Activated CD8-positive, alpha-beta memory T cell treated with anti-CD3 and anti-CD28 coated beads, Interleukin-2, amount 10 ng/mL, durations not matched to agents 7 days and 5 days (primary cell): ENCODE measurements around the gene MAST3. TPM values are rescaled to one million over a fixed set of nuclear protein-coding genes. Genes with fewer than 3 reads are reported as not detected.

Experiments
- ATAC-seq: fragments of 150-1000 bp; cut with Tn5 transposase; one replicate; pipeline ENCODE4 v1.10.0; 2021; ENCODE audit warnings: moderate library complexity
- CTCF ChIA-PET: fragments of 350-600 bp; sonication (Branson Sonifier 250); formaldehyde crosslinking; loops from one replicate; lab custom pipeline; 2021; ENCODE audit warnings: antibody characterized with exemption; lab: Charles Lee
- DNase-seq: peaks from one replicate; pipeline ENCODE4 v3.0.0-alpha.2; 2020
- H3K27ac Mint-ChIP-seq: one replicate; pipeline ENCODE4 v1.8.0; 2021; ENCODE audit warnings: mild to moderate bottlenecking, mixed read lengths
- H3K27me3 Mint-ChIP-seq: one replicate; pipeline ENCODE4 v1.8.0; 2021; ENCODE audit warnings: mixed read lengths
- H3K36me3 Mint-ChIP-seq: one replicate; pipeline ENCODE4 v1.8.0; 2021; ENCODE audit warnings: mild to moderate bottlenecking, mixed read lengths
- H3K4me1 Mint-ChIP-seq: one replicate; pipeline ENCODE4 v1.8.0; 2021; ENCODE audit warnings: mixed read lengths
- H3K4me3 Mint-ChIP-seq: one replicate; pipeline ENCODE4 v1.8.0; 2021; ENCODE audit warnings: mild to moderate bottlenecking, moderate library complexity, mixed read lengths
- H3K9me3 Mint-ChIP-seq: one replicate; pipeline ENCODE4 v1.8.0; 2022; ENCODE audit warnings: low read depth, mixed read lengths
- total RNA-seq, 2 experiments: library from RNA; stranded (reverse); gene quantifications; one replicate each; pipeline ENCODE4 v1.2.3, GENCODE V29; 2021

The MAST3 gene
- total RNA-seq, 2 experiments from 2014 or later, result 25.7 to 34.1 TPM

DNA sequence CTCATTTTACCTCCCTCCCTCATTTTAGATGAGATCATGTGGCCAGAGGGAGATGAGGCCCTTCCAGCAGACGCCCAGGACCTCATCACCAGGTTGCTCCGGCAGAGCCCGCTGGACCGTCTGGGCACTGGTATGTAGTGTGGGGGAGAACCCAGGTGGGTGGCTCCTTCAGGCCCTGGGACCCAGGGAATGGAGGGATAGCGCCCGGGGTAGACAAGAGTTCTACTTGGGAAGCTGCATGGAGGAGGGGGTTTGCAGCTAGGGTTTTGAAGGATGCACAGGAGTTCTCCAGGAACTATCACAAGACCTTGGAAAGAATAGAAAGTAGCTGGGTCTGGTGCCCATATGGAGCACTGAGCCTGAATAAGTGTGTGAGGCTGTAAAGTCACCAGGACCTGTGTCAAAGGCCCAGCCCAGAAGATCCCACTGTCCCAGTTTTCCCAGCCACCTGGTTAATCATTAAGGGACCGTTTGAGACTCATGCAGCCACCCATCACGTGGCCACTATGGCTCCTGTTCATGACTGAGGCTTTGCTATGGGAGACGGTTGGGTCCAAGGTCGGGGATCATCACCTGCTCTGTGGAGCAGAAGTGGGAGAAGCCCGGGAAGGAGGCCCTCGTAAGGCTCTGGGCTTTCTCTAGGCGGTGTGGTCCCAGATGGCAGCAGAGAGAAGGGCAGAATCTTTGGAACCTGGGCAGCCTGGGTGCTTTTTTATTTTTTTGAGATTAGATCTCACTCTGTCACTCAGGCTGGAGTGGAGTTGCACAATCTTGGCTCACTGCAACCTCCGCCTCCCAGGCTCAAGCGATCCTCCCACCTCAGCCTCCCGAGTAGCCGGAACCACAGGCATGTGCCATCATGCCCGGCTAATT, 38.4 kb downstream of the MAST3 start:
- Mint-ChIP-seq H3K4me3 (no peak overlapping the region), H3K4me1 (no peaks in the 10 kb centered on the region), H3K27ac (no peak overlapping the region), H3K27me3 (no peaks in the 10 kb centered on the region), H3K36me3 (peaks cover 34% of the 10 kb centered on the region), H3K9me3 (no peaks in the 10 kb centered on the region)
- ATAC-seq (no peak), DNase-seq (no peak)
- CTCF ChIA-PET, result no interaction called here

DNA sequence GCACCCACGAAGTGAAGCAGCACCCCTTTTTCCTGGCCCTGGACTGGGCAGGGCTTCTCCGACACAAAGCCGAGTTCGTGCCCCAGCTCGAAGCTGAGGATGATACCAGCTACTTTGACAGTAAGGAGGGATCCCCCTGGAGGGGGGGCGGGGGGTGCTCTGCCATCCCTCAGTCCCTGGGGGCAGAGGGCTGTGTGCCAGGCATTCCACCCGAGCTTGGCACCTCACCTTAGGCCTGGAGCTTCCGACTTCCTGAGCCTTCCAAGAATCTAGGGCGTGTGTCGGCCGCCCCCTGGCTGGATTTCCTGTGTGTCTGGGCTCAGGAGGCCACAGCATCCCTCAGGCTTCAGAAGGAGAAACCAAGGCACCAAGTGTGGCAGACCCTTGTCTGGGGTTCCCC, 39.7 kb downstream of the MAST3 start:
- DNase-seq (no peak), ATAC-seq (no peak)
- CTCF ChIA-PET, result interaction anchor here (0.7 to 2.0 kb wide), 2 partner anchors 9 to 24 kb away, joined by 3 to 5 read pairs; no protein-coding TSS in a partner anchor
- Mint-ChIP-seq H3K4me1 (no peaks in the 10 kb centered on the region), H3K9me3 (no peaks in the 10 kb centered on the region), H3K4me3 (no peak overlapping the region), H3K36me3 (peaks cover 34% of the 10 kb centered on the region), H3K27me3 (no peaks in the 10 kb centered on the region), H3K27ac (no peak overlapping the region)

DNA sequence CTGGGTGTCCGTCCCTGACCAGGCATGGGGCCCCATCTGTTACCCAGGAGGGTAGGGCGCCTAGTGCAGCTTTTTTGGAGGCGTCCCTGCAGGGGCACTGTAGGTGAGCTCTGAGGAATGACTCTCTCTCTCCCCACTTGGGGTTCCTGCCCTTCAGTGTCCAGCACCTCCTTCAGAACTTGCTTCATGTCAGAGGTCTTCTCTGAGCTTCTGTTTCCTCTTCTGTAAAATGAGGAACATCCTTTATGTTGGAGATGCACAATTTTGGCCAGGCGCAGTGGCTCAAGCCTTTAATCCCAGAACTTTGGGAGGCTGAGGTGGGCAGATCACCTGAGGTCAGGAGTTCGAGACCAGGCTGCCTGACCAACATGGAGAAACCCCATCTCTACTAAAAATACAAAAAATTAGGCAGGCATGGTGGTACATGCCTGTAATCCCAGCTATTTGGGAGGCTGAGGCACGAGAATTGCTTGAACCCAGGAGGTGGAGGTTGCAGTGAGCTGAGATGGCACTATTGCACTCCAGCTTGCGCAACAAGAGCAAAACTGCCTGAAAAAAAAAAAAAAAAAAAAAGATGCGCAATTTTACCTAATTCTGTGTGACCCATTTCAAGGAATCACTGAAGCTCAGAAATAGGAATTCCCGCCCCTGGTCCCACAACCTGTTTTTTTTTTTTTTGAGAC, 40.2 kb downstream of the MAST3 start:
- Mint-ChIP-seq H3K4me1 (no peaks in the 10 kb centered on the region), H3K27me3 (no peaks in the 10 kb centered on the region), H3K27ac (peak overlapping the region; percentile 36), H3K9me3 (no peaks in the 10 kb centered on the region), H3K4me3 (no peak overlapping the region), H3K36me3 (peaks cover 33% of the 10 kb centered on the region)
- ATAC-seq, result no peak
- DNase-seq, result no peak
- CTCF ChIA-PET, result interaction anchor here (1.2 to 2.0 kb wide), 3 partner anchors 9 to 114 kb away, joined by 4 to 5 read pairs (median 5); no protein-coding TSS in a partner anchor

DNA sequence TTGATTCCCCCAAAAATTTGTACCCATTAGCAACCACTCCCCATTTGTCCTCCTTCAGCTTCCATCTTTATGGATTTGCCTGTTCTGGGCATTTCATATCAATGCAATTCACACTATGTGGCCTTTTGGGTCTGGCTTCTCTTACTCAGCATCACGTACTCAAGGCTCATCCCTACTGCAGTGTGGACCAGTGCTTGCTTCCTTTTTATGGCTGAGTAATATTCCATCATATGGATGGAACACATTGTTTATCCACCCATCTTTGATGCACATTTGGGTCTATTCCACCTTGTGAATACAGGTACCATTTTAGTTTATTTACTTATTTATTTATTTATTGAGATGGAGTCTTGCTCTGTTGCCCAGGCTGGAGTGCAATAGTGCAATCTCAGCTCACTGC, 42.9 kb downstream of the MAST3 start:
- H3K36me3 Mint-ChIP-seq, result peaks cover 35% of the 10 kb centered on the region
- no peak overlapping the region for H3K4me3 Mint-ChIP-seq
- DNase-seq (no peak), ATAC-seq (no peak)
- H3K9me3 Mint-ChIP-seq, result no peaks in the 10 kb centered on the region
- H3K27ac Mint-ChIP-seq, result no peak overlapping the region
- CTCF ChIA-PET, result interaction anchor here (0.6 to 3.1 kb wide), 4 partner anchors 11 to 21 kb away, joined by 3 to 12 read pairs (median 6); partner anchors contain the start of gene PIK3R2
- H3K4me1 Mint-ChIP-seq, result no peaks in the 10 kb centered on the region
- no peaks in the 10 kb centered on the region for H3K27me3 Mint-ChIP-seq

DNA sequence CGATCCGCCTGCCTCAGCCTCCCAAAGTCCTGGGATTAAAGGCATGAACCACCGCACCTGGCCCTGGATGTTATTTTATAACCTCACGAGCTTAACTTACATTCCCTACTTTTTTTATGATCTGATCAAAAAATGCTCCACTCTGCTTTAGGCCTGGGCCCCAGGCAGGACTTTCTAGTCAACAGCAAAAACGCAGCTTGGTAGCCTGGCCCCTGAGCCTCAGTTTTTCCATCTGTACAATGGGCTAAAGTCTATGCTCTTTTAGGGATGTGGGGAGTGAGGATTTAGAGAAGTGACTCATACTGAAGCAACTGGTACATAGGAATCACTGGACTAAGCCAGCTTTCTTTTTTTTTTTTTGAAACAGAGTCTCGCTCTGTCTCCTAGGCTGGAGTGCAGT, 43.5 kb downstream of the MAST3 start:
- no peaks in the 10 kb centered on the region for H3K27me3 Mint-ChIP-seq
- H3K9me3 Mint-ChIP-seq, result no peaks in the 10 kb centered on the region
- CTCF ChIA-PET, result interaction anchor here (1.0 to 3.1 kb wide), 4 partner anchors 11 to 28 kb away, joined by 3 to 12 read pairs (median 8); partner anchors contain the start of gene PIK3R2
- H3K4me3 Mint-ChIP-seq, result no peak overlapping the region
- DNase-seq, result no peak
- peaks cover 38% of the 10 kb centered on the region for H3K36me3 Mint-ChIP-seq
- no peaks in the 10 kb centered on the region for H3K4me1 Mint-ChIP-seq
- ATAC-seq, result no peak
- H3K27ac Mint-ChIP-seq, result no peak overlapping the region

DNA sequence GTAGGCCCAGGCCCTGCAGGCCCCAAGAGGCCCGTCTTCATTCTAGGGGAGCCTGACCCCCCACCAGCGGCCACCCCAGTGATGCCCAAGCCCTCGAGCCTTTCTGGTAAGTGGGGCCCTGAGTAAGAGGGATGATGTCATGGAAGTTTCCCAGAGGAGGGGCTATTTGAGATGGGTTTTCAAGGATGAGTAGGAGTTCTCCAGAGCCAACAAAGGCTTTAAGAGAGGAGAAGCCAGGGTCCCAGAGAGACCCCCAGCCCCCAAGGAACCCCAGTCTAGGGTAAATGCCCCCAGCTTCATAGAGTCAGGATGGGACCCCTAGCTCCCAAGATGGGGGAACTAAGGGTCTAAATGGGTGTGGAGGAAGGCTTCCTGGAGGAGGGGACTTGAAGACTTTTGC, 46.3 kb downstream of the MAST3 start:
- Mint-ChIP-seq H3K27ac (no peak overlapping the region), H3K4me3 (no peak overlapping the region), H3K27me3 (no peaks in the 10 kb centered on the region), H3K36me3 (peaks cover 46% of the 10 kb centered on the region), H3K9me3 (no peaks in the 10 kb centered on the region), H3K4me1 (peaks cover 7% of the 10 kb centered on the region)
- CTCF ChIA-PET, result interaction anchor here (1.6 kb wide), 1 partner anchor 108 kb away, joined by 4 read pairs; no protein-coding TSS in a partner anchor
- DNase-seq (no peak), ATAC-seq (no peak)

DNA sequence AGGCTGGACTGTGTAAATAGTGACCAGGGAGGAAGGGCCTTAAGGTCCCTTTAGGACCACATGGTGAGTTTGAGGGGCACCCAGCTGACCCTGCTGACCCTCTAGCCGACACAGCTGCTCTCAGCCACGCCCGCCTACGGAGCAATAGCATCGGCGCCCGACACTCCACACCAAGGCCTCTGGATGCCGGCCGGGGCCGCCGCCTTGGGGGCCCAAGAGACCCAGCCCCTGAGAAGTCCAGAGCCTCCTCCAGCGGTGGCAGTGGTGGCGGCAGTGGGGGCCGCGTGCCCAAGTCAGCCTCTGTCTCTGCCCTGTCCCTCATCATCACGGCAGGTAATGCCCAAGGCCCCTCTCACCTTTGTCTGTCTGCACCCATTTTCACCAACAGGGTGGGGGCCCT, 46.8 kb downstream of the MAST3 start:
- H3K27ac Mint-ChIP-seq, result no peak overlapping the region
- H3K27me3 Mint-ChIP-seq, result no peaks in the 10 kb centered on the region
- CTCF ChIA-PET, result no interaction called here
- H3K9me3 Mint-ChIP-seq, result no peaks in the 10 kb centered on the region
- no peak for ATAC-seq
- H3K36me3 Mint-ChIP-seq, result peaks cover 45% of the 10 kb centered on the region
- DNase-seq, result no peak
- H3K4me1 Mint-ChIP-seq, result peaks cover 9% of the 10 kb centered on the region
- H3K4me3 Mint-ChIP-seq, result no peak overlapping the region

DNA sequence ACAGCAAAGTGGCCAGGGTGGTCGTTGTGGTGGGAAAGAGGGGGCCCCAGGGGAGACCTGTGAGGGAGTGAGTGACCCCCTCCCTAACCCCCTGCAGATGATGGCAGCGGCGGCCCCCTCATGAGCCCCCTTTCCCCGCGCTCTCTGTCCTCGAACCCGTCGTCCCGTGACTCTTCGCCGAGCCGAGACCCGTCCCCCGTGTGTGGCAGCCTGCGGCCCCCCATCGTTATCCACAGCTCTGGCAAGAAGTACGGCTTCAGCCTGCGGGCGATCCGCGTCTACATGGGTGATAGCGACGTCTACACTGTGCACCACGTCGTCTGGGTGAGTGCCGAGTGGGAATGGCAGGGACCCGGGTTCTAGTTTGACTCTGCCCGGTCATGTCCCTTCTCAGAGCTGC, 47.3 kb downstream of the MAST3 start:
- DNase-seq (no peak), ATAC-seq (no peak)
- H3K4me3 Mint-ChIP-seq, result no peak overlapping the region
- no peaks in the 10 kb centered on the region for H3K9me3 Mint-ChIP-seq
- H3K27me3 Mint-ChIP-seq, result no peaks in the 10 kb centered on the region
- peaks cover 47% of the 10 kb centered on the region for H3K36me3 Mint-ChIP-seq
- H3K4me1 Mint-ChIP-seq, result peaks cover 12% of the 10 kb centered on the region
- no peak overlapping the region for H3K27ac Mint-ChIP-seq
- CTCF ChIA-PET, result interaction anchor here (0.6 to 2.1 kb wide), 2 partner anchors 31 to 694 kb away, joined by 3 to 5 read pairs; no protein-coding TSS in a partner anchor

DNA sequence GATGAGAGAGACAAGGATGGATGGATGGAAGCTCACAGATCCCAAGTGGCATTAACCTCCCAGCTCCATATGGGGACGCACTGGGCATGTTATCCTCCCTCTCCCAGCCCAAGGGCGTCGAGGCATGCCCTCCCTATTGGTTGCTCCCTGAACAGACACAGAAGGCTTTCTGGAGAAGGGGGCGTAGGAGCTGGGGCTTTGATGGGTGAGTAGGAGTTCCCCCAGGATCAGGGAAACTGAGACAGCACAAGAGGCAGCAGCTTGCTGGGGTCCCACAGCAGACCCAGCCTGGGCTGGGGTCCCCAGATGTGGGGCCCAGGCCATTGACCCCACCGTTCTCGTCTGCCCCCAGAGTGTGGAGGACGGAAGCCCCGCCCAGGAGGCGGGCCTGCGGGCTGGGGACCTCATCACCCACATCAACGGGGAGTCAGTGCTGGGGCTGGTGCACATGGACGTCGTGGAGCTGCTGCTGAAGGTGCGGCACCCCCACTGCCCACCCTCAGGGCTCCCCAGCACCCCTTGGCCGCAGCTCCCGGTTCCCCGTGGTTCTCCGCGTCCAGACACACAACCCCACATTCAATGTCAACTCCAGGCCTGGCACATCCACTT, 47.9 kb downstream of the MAST3 start:
- Mint-ChIP-seq H3K9me3 (no peaks in the 10 kb centered on the region), H3K27ac (no peak overlapping the region), H3K4me1 (peaks cover 12% of the 10 kb centered on the region), H3K27me3 (no peaks in the 10 kb centered on the region), H3K4me3 (no peak overlapping the region), H3K36me3 (peaks cover 46% of the 10 kb centered on the region)
- ATAC-seq (no peak), DNase-seq (no peak)
- CTCF ChIA-PET, result interaction anchor here (0.6 to 2.1 kb wide), 3 partner anchors 16 to 695 kb away, joined by 3 to 5 read pairs (median 3); no protein-coding TSS in a partner anchor

DNA sequence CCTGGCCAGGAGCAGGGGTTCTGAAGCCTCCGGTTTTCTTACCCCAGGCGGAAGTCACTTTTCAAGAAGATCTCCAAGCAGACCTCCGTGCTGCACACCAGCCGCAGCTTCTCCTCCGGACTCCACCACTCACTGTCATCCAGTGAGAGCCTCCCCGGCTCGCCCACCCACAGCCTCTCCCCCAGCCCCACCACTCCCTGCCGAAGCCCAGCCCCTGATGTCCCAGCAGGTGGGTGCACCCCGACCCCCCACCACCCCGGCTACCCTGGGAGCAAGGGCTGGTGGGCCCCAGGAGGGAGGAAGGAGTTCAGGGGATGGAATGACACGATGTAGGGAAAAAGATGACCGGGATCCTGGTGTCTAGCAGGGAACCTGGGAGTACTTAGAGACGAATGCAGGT, 49.8 kb downstream of the MAST3 start:
- DNase-seq (no peak), ATAC-seq (no peak)
- Mint-ChIP-seq H3K4me1 (peaks cover 24% of the 10 kb centered on the region), H3K4me3 (no peak overlapping the region), H3K9me3 (no peaks in the 10 kb centered on the region), H3K36me3 (peaks cover 39% of the 10 kb centered on the region), H3K27me3 (no peaks in the 10 kb centered on the region), H3K27ac (no peak overlapping the region)
- CTCF ChIA-PET, result no interaction called here

DNA sequence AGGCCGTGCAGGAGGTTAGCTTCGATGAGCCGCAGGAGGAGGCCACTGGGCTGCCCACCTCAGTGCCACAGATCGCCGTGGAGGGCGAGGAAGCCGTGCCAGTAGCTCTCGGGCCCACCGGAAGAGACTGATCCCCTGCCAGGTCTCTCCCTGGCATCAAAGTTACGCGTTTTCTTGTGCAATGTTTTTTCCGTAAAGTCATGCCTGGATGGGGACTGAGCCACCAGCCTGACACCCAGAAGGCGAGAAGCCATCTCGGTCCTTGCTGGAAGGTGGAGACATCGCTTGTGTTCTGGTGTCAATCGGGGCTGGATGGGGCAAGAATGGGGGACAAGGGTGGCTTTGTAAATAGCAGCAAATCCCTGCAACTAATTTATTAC, 52.0 kb downstream of the MAST3 start:
- DNase-seq, result no peak
- Mint-ChIP-seq H3K4me3 (no peak overlapping the region), H3K27me3 (no peaks in the 10 kb centered on the region), H3K9me3 (no peaks in the 10 kb centered on the region), H3K36me3 (peaks cover 31% of the 10 kb centered on the region), H3K4me1 (peaks cover 35% of the 10 kb centered on the region), H3K27ac (no peak overlapping the region)
- ATAC-seq, result no peak
- CTCF ChIA-PET, result interaction anchor here (0.5 to 1.4 kb wide), 4 partner anchors 11 to 154 kb away, joined by 3 to 5 read pairs (median 4); no protein-coding TSS in a partner anchor

DNA sequence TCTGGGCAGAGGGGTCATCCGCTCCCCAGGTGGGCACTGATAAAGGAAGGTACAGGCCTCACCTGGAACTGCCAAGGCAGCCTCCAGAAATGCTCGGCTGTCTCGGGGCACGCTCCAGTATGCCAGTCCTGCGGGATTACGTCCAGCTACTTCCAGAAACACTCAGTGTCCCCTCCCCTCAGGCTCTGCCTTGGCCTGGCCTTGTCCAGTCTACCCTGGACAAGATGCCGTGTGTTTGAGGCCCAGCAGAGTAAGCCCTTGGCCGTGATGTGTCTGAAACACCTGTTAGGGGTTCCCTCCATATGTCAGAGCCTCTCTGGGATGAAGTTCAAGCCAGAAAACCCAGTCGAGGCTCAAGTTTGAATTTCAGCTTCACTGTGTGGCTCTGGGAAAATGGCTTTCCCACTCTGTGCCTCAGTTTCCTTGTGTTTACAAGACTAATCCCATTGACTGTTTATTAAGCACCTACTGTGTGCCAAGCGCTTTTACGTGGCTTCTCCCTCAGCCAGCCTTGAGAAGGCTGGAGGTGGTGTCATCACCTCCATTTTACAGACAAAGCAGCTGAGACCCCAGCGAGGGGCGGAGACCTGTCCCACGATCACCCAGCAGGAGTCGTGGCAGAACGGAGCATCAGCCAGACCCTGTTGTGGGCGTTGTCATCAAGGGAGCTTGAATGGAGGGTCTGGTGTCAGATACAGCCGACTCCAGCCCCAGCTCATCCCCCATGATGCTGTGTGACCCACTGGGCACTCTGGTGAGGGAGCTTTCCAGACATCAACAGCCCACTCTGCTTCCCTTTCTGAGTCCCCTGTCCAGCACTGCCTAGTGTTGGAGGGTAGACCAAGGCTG, 53.4 kb downstream of the MAST3 start:
- H3K4me3 Mint-ChIP-seq, result peak overlapping the region; percentile 84

More for the DNA sequence above, 53.4 kb downstream of the MAST3 start:
- peaks cover 35% of the 10 kb centered on the region for H3K4me1 Mint-ChIP-seq
- H3K36me3 Mint-ChIP-seq, result peaks cover 22% of the 10 kb centered on the region
- H3K27ac Mint-ChIP-seq, result peak overlapping the region; percentile 93
- H3K27me3 Mint-ChIP-seq, result no peaks in the 10 kb centered on the region
- DNase-seq, result no peak
- ATAC-seq, result no peak
- CTCF ChIA-PET, result interaction anchor here (0.6 to 3.1 kb wide), 16 partner anchors 10 to 237 kb away, joined by 3 to 47 read pairs (median 5); partner anchors contain the start of genes CCDC124, IL12RB1 and RAB3A
- H3K9me3 Mint-ChIP-seq, result no peaks in the 10 kb centered on the region
